ENCODE measurements around the gene ARMC2.
"Not testable (repeated sequence)": the region's sequence is repeated elsewhere in the genome, so short reads cannot be mapped to it uniquely, and the experiment has no call there.

The ARMC2 gene

DNA sequence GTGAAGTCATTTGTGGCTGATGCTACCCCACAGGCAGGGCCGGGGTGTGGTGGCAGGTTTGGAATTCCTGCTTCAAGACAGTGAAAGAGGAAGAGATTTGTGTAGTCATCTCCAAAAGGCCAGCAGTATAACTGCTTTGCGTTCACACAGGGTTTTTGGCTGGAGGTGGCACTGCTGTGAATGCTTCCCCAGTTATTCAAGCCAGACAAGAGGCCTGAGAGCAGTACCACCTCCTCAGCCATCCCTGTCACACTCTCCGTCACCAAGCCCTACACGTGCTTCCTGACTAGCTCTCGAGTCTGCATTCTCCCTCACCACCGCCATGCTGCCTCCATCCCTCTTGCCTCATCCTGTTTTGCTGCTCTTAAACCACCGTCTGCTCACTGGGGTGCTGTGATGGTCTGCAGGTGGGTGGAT is 23.9 kb downstream of the ARMC2 start:
- no peak for DNase-seq (ENCODE audit: low read depth)

GRCh38 chr6:108872575-108872974 is 24.4 kb downstream of the ARMC2 start:
- no peak for DNase-seq (ENCODE audit: low read depth)

GRCh38 chr6:108873251-108873650 is 25.0 kb downstream of the ARMC2 start:
- DNase-seq (ENCODE audit: low read depth), result no peak

- no peak for DNase-seq (ENCODE audit: low read depth)
Measured at GRCh38 chr6:108873971-108874370, 25.7 kb downstream of the ARMC2 start.

DNA sequence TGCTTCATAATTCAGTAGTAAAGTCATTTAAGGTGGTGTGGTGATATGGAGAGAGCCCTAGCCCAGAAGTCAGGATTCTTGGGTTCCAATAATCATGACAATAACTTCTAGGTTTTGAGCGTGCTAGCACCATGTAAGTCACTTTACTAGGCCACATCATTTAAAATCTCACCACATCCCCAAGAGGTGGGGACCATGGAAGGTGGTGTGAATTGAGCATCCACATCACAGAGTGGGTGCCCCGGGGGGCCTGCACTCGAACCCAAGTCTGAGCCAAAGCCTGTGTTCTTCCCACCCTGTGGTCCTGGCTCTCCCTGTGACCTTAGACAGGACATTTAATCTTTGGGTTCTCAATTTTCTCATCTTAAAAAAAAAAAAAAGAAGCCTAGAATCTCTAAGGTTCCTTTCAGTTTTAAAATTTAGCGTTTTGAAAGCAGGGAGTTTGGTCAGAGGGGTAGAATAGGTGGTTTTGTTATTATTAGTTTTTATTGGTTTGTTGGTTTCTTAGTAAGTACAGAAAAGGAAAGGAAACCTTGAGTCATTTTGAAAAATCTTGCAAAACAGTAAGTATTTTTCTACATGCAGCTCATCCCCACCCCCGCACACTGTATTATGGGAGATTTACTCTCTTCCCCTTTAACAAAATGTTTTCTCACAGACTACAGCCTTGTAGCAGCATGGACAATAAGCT is 26.4 kb downstream of the ARMC2 start:
- no peak for DNase-seq (ENCODE audit: low read depth)

GRCh38 chr6:108875161-108875555 is 26.9 kb downstream of the ARMC2 start:
- no peak for DNase-seq (ENCODE audit: low read depth)

GRCh38 chr6:108877046-108877751 is 29.0 kb downstream of the ARMC2 start:
- no peak for DNase-seq (ENCODE audit: low read depth)

DNA sequence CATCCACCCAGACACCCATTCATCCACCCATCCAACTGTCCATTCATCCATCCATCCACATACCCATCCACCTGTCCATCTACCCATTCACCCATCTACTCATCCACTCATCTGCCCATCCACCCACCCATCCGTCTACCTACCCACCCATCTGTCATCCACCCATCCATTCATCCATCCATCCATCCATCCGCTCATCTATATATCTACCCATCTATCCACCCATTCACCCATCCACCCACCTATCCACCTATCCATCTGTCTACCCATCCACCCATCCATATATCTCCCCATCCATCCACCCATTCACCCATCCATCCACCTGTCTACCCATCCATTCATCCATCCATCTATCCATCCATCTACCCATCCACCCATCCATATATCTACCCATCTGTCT is 30.7 kb downstream of the ARMC2 start:
- no peak for DNase-seq (ENCODE audit: low read depth)

GRCh38 chr6:108883172-108883571 is 35.0 kb downstream of the ARMC2 start:
- DNase-seq (ENCODE audit: low read depth), result no peak

DNA sequence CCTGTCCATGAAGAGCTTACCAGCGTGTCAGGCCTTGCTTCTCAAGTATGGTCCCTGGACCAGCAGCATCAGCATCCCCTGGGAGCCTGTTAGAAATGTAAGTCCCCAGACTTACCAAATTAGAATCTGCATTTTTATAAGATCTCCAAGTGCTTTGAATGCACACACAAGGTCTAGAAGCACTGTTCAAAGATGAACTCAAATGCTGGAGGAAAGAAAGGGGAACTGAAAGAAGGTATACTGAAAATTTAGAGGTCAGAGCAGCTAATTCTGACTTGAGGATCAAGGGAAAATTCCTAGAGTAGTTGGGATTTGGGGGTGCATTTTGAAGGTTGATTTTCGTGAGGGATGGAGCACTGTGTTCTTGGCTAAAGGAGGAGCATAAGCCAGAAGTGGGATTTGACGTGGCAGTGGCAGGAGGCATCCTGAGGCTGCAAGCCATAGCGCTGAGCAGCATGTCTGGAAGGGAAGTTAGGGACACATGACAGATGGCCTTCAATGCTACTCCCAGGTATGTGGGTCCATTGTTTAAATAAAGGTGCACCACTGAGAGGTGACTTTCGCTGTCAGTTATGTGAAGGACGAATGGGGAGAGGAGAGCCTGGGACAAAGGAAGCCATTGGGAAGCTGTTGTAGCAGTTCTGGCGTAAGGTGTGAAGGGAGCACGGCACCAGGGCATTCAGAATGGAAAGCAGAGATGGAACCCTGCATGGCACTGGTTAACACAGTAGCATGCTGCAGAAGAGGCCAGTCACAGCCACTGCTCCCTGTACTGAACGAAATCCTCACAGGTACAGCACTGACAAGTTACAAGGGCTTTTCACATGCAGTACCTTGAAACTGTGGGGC is 36.2 kb downstream of the ARMC2 start:
- no peak for DNase-seq (ENCODE audit: low read depth)

- DNase-seq (ENCODE audit: low read depth), result no peak
Measured at GRCh38 chr6:108888052-108888451, 39.8 kb downstream of the ARMC2 start.

DNA sequence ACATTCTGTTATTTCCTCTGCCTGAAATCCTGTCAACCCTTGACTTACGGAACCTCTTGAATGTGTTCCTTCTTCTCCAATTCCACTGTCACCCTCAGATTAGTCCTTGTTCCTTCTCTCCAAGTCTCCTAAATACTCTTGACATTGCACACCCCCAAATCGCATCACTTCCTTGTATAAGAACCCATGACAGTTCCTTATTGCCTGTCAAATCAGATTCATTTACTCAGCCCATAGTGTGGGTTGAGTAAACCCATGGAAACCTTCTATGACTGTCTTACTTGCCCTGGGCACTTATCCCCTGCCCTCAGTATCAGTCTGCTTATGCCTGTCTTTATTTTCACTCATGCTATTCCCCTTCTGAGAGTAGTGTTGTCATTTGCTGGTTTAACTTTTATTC is 40.5 kb downstream of the ARMC2 start:
- no peak for DNase-seq (ENCODE audit: low read depth)

DNA sequence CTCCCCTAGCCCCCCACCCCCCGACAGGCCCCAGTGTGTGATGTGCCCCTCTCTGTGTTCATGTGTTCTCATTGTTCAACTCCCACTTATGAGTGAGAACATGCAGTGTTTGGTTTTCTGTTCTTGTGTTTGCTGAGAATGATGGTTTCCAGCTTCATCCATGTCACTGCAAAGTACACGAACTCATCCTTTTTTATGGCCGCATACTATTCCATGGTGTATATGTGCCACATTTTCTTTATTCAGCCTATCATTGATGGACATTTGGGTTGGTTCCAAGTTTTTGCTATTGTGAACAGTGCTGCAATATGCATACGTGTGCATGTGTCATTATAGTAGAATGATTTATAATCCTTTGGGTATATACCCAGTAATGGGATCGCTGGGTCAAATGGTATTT is 42.7 kb downstream of the ARMC2 start:
- not testable (repeated sequence) for DNase-seq (ENCODE audit: low read depth)

- DNase-seq (ENCODE audit: low read depth), result no peak
Measured at GRCh38 chr6:108895571-108895970, 47.3 kb downstream of the ARMC2 start.

GRCh38 chr6:108896111-108896661 is 48.0 kb downstream of the ARMC2 start:
- no peak for DNase-seq (ENCODE audit: low read depth)

DNA sequence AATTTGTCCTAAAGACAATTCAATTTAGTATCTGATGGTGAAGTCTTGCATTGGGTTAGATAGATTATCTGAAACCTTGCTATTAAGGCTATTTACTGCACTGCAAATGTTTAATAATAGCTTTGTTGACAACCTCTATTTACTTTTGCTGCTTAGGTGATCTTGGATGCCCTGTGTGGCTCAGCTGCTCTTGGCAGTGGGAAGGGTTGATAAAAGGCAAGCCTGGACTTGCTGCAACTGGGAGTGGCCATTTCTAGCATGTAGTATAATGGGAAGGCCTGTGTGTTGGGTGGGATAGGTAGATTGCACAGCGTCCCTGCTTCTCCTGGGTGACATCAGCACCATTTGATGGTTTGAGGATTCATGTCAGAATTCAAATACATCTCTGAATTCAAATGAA is 49.1 kb downstream of the ARMC2 start:
- DNase-seq (ENCODE audit: low read depth), result no peak

DNA sequence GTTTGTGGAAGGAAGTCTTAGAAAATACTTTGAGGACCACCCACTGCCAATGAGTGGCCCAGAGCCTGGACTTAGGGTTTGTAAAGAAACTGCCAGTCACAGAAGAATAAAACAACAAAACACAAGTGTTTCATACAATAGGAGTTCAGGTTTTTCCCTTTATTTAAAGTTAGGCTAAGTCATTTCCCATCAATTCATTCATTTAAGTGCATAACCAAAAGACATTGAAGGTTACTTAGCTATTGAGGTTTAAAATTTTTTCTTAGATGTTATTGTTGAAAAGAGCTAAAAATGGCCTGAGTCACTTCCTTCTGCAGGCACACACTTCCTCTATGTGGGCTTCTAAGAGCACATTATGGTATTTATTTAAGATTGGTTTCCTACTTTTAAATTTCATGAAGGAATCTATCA is 54.2 kb downstream of the ARMC2 start:
- DNase-seq (ENCODE audit: low read depth), result no peak

DNA sequence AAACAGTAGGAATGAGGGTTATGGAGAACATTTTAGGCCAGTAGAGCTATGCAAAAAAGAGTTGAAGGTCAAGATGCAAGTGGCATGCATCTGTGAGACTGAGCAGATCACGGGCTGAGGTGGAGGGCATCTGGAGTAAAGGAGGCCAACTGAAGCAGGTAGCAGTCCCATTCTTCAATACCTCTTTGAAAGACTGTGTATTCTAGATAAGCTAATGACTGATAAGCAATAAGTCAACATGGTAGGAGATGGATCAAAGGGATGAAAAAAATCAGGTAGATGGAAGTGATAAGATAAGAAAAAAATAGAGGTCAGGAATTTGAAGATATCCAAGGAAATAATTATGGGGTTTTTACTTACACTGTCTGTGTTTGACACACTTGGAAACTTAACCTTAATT is 55.6 kb downstream of the ARMC2 start:
- no peak for DNase-seq (ENCODE audit: low read depth)

DNA sequence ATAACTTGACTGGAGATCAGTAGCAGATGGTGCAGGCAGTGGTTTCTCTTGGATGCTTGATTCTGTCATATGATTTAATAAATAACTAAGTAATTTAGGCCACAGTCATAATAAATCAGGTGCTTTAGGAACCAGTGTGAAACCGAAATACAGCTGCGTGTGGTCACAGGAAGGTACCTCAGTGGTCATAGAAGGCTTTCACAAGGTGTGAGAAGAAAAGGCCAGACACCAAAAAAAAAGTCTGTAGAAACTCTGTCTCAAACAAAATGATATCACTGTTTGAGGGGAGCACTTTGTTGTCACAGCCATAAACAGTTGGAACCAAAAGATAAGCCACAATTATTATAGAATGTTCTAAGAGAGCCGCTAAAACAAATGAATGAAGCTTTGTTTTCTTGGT is 56.5 kb downstream of the ARMC2 start:
- DNase-seq (ENCODE audit: low read depth), result no peak

- peak; percentile 23 for DNase-seq (ENCODE audit: low read depth)
Measured at GRCh38 chr6:108914235-108915022, 66.2 kb downstream of the ARMC2 start.

GRCh38 chr6:108915258-108915657 is 67.0 kb downstream of the ARMC2 start:
- no peak for DNase-seq (ENCODE audit: low read depth)
